Measurements from ENCODE around the gene LRCOL1. TPM values are rescaled to one million over a fixed set of nuclear protein-coding genes. Genes with fewer than 3 reads are reported as not detected.

LRCOL1 gene
- total and polyA plus RNA-seq, 7 donors: 0.49 to 1.4 (median 0.55) TPM; not detected in 4

GRCh38 chr12:132557291-132558015 lies 52.9 kb downstream of the LRCOL1 start:
- intact Hi-C loops (cut with DNase I): no loop called here
- WGBS, 2 donors: 92 to 93% methylated on average over 19 of the region's 19 CpGs
- TF ChIP-seq EP300 (IDR thresholded peaks at IDR 0.05): no peak
- no peak for TF ChIP-seq CTCF (IDR thresholded peaks at IDR 0.05)
- no peak for TF ChIP-seq POLR2A (IDR thresholded peaks at IDR 0.05)
- no peak for TF ChIP-seq POLR2AphosphoS5 (IDR thresholded peaks at IDR 0.05)
- Histone ChIP-seq H3K4me1 (peaks cover 0 to 23% (median 19%) of the 10 kb centered on the region in 4 donors), H3K36me3 (peaks cover 0 to 12% (median 0%) of the 10 kb centered on the region in 4 donors), H3K9me3 (no peaks in the 10 kb centered on the region), H3K4me3 (no peak overlapping the region), H3K27ac (no peak overlapping the region), H3K27me3 (no peaks in the 10 kb centered on the region)
- DNase-seq: no peak

GRCh38 chr12:132556801-132557200 lies 53.6 kb downstream of the LRCOL1 start:
- Histone ChIP-seq H3K4me1 (peaks cover 0 to 23% (median 19%) of the 10 kb centered on the region in 4 donors), H3K36me3 (peaks cover 0 to 15% (median 0%) of the 10 kb centered on the region in 4 donors), H3K4me3 (no peak overlapping the region), H3K27me3 (no peaks in the 10 kb centered on the region), H3K9me3 (no peaks in the 10 kb centered on the region), H3K27ac (no peak overlapping the region)
- no peak for TF ChIP-seq POLR2A (IDR thresholded peaks at IDR 0.05)
- TF ChIP-seq POLR2AphosphoS5 (IDR thresholded peaks at IDR 0.05): no peak
- TF ChIP-seq CTCF (IDR thresholded peaks at IDR 0.05): no peak
- TF ChIP-seq EP300 (IDR thresholded peaks at IDR 0.05): no peak
- intact Hi-C loops (cut with DNase I): no loop called here
- 79 to 94% methylated on average over 17 of the region's 17 CpGs for WGBS, 2 donors
- DNase-seq: no peak

- Histone ChIP-seq H3K9me3 (no peaks in the 10 kb centered on the region), H3K36me3 (peaks cover 0 to 15% (median 0%) of the 10 kb centered on the region in 4 donors), H3K27ac (no peak overlapping the region), H3K4me1 (peaks cover 0 to 22% (median 19%) of the 10 kb centered on the region in 4 donors), H3K4me3 (no peak overlapping the region), H3K27me3 (no peaks in the 10 kb centered on the region)
- 93 to 94% methylated on average over 16 of the region's 16 CpGs for WGBS, 2 donors
- no peak for DNase-seq
- intact Hi-C loops (cut with DNase I): no loop called here
- no peak for TF ChIP-seq POLR2A (IDR thresholded peaks at IDR 0.05)
- no peak for TF ChIP-seq EP300 (IDR thresholded peaks at IDR 0.05)
- TF ChIP-seq CTCF (IDR thresholded peaks at IDR 0.05): no peak
- TF ChIP-seq POLR2AphosphoS5 (IDR thresholded peaks at IDR 0.05): no peak
Measured at GRCh38 chr12:132556216-132556615, 54.2 kb downstream of the LRCOL1 start.

- WGBS, 2 donors: 94 to 95% methylated on average over 13 of the region's 13 CpGs
- peaks cover 0 to 17% (median 14%) of the 10 kb centered on the region in 4 donors for H3K4me1 ChIP-seq
- no peak overlapping the region for H3K27ac ChIP-seq
- DNase-seq: no peak
- intact Hi-C loops (cut with DNase I): no loop called here
- no peaks in the 10 kb centered on the region for H3K9me3 ChIP-seq
- H3K4me3 ChIP-seq: no peak overlapping the region
- no peak for TF ChIP-seq POLR2A (IDR thresholded peaks at IDR 0.05)
- no peak for TF ChIP-seq EP300 (IDR thresholded peaks at IDR 0.05)
- TF ChIP-seq CTCF (IDR thresholded peaks at IDR 0.05): no peak
- no peak for TF ChIP-seq POLR2AphosphoS5 (IDR thresholded peaks at IDR 0.05)
- peaks cover 0 to 15% (median 0%) of the 10 kb centered on the region in 4 donors for H3K36me3 ChIP-seq
- H3K27me3 ChIP-seq: no peaks in the 10 kb centered on the region
Measured at GRCh38 chr12:132555686-132556085, 54.7 kb downstream of the LRCOL1 start.
